ENCODE data around the gene NFATC2.

DNA sequence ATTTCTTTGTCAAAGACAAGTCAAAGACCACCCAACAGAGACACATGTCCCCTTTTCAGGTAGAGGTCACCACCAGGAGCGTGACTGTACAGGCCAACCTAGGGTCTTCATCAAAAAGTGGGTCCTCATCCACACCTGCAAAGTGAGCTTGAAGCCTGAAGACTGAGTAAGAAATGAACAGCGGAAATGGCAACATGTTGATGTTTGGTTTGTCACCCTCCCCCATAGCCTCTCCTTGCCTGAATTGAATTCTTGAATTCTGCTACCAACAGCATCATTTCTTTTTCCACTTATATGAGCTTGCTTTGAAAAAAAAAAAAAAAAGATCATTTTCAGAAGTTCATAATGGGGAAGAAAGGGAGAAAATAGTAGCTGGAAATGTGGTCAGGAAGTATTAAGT, 104.4 kb downstream of the NFATC2 start:
- TF ChIP-seq, protein P1, sequence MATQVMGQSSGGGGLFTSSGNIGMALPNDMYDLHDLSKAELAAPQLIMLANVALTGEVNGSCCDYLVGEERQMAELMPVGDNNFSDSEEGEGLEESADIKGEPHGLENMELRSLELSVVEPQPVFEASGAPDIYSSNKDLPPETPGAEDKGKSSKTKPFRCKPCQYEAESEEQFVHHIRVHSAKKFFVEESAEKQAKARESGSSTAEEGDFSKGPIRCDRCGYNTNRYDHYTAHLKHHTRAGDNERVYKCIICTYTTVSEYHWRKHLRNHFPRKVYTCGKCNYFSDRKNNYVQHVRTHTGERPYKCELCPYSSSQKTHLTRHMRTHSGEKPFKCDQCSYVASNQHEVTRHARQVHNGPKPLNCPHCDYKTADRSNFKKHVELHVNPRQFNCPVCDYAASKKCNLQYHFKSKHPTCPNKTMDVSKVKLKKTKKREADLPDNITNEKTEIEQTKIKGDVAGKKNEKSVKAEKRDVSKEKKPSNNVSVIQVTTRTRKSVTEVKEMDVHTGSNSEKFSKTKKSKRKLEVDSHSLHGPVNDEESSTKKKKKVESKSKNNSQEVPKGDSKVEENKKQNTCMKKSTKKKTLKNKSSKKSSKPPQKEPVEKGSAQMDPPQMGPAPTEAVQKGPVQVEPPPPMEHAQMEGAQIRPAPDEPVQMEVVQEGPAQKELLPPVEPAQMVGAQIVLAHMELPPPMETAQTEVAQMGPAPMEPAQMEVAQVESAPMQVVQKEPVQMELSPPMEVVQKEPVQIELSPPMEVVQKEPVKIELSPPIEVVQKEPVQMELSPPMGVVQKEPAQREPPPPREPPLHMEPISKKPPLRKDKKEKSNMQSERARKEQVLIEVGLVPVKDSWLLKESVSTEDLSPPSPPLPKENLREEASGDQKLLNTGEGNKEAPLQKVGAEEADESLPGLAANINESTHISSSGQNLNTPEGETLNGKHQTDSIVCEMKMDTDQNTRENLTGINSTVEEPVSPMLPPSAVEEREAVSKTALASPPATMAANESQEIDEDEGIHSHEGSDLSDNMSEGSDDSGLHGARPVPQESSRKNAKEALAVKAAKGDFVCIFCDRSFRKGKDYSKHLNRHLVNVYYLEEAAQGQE (IDR thresholded peaks at IDR 0.05; ENCODE audit: insufficient read depth in 1 of 2, low read depth in 2 of 2, low read length in 2 of 2) = no peak
- no peak for TF ChIP-seq POLR2AphosphoS5 (IDR thresholded peaks at IDR 0.05; ENCODE audit: low read depth, low read length)

Data from PFSK-1 (cell line).